ENCODE data around the gene PPIE.

The PPIE gene

GRCh38 chr1:39720094-39720999 is 18.3 kb upstream of the PPIE start:
- DNase-seq (ENCODE audit: low spot score), result peak; percentile 67

- no peak for DNase-seq (ENCODE audit: low spot score)
These were observed 17.0 kb upstream of the PPIE start for GRCh38 chr1:39721664-39722063.

- DNase-seq (ENCODE audit: low spot score), result peak; percentile 33
These were observed 16.2 kb upstream of the PPIE start for GRCh38 chr1:39722495-39722894.

- no peak for DNase-seq (ENCODE audit: low spot score)
These were observed 12.1 kb upstream of the PPIE start for GRCh38 chr1:39726600-39726999.

- peak; percentile 38 for DNase-seq (ENCODE audit: low spot score)
These were observed 11.3 kb upstream of the PPIE start for GRCh38 chr1:39727221-39727931.

- no peak for DNase-seq (ENCODE audit: low spot score)
These were observed 10.8 kb upstream of the PPIE start for GRCh38 chr1:39727932-39728317.

GRCh38 chr1:39729030-39729429 is 9.7 kb upstream of the PPIE start:
- DNase-seq (ENCODE audit: low spot score), result no peak

- no peak for DNase-seq (ENCODE audit: low spot score)
These were observed 8.8 kb upstream of the PPIE start for GRCh38 chr1:39729842-39730241.

GRCh38 chr1:39732730-39733129 is 6.0 kb upstream of the PPIE start:
- DNase-seq (ENCODE audit: low spot score), result no peak

GRCh38 chr1:39733161-39733560 is 5.5 kb upstream of the PPIE start:
- no peak for DNase-seq (ENCODE audit: low spot score)

GRCh38 chr1:39735731-39736130 is 3.0 kb upstream of the PPIE start:
- DNase-seq (ENCODE audit: low spot score), result no peak

GRCh38 chr1:39737546-39738169 is 1.0 kb upstream of the PPIE start:
- no peak for DNase-seq (ENCODE audit: low spot score)

GRCh38 chr1:39745016-39745670 is 6.5 kb downstream of the PPIE start:
- no peak for DNase-seq (ENCODE audit: low spot score)

GRCh38 chr1:39751595-39751994 is 12.9 kb downstream of the PPIE start:
- DNase-seq (ENCODE audit: low spot score), result no peak

- no peak for DNase-seq (ENCODE audit: low spot score)
These were observed 14.0 kb downstream of the PPIE start for GRCh38 chr1:39752703-39753102.

GRCh38 chr1:39753132-39754025 is 14.7 kb downstream of the PPIE start:
- no peak for DNase-seq (ENCODE audit: low spot score)

GRCh38 chr1:39754026-39754570 is 15.4 kb downstream of the PPIE start:
- no peak for DNase-seq (ENCODE audit: low spot score)

- DNase-seq (ENCODE audit: low spot score), result no peak
These were observed 16.3 kb downstream of the PPIE start for GRCh38 chr1:39754906-39755504.

- DNase-seq (ENCODE audit: low spot score), result no peak
These were observed 17.4 kb downstream of the PPIE start for GRCh38 chr1:39755965-39756659.

- no peak for DNase-seq (ENCODE audit: low spot score)
These were observed 18.8 kb downstream of the PPIE start for GRCh38 chr1:39757501-39757900.
